Left colon (tissue), 2 donors: ENCODE results near the gene TXNRD3. TPM values are rescaled to one million over a fixed set of nuclear protein-coding genes. Genes with fewer than 3 reads are reported as not detected.
A peak's percentile ranks its signal among the peaks of the same experiment; 100 is the strongest.

Experiments
- ATAC-seq: fragments of 200-7000 bp; cut with Tn5 transposase; one replicate; pipeline ENCODE4 v1.9.1; 2020; ENCODE audit warnings: mild to moderate bottlenecking, moderate library complexity
- DNase-seq, 2 donors: peaks; one replicate each; pipeline ENCODE4 v3.0.0-alpha.2; 2020
- intact Hi-C, 2 donors: fragments of 100-400 bp; cut with DNase I in 1 of 2; cut with micrococcal nuclease in 1 of 2; formaldehyde crosslinking; loops; one replicate each; pipeline versions ENCODE4 v1.11.2 to v1.14.0; 2022; cut with DNase I, micrococcal nuclease
- long read RNA-seq: library from polyadenylated mRNA; unstranded; transcript quantifications from one replicate; pipeline ENCODE4 v2.0.0, GENCODE V29; 2021
- total RNA-seq, 2 donors: library from RNA; stranded (reverse); fragmentation: NEBNext Ultra II Directional; extraction: Animal tissue kit (Norgen Biotek cat#: 25700); gene quantifications; one replicate each; pipeline ENCODE4 v1.2.1, GENCODE V29; 2021
- donor health status: DM: no; HTN: no; CAD: no.
- donor health status: DM: yes; HTN: yes; CAD: no.

The TXNRD3 gene
- 1 to 10 TPM; 4.8 to 5.0 TPM for total RNA-seq
- long read RNA-seq, partial matches to known transcripts, result 0 of 5 reads
- long read RNA-seq, other reads (novel, unspliced or antisense), result 3 of 5 reads

DNA sequence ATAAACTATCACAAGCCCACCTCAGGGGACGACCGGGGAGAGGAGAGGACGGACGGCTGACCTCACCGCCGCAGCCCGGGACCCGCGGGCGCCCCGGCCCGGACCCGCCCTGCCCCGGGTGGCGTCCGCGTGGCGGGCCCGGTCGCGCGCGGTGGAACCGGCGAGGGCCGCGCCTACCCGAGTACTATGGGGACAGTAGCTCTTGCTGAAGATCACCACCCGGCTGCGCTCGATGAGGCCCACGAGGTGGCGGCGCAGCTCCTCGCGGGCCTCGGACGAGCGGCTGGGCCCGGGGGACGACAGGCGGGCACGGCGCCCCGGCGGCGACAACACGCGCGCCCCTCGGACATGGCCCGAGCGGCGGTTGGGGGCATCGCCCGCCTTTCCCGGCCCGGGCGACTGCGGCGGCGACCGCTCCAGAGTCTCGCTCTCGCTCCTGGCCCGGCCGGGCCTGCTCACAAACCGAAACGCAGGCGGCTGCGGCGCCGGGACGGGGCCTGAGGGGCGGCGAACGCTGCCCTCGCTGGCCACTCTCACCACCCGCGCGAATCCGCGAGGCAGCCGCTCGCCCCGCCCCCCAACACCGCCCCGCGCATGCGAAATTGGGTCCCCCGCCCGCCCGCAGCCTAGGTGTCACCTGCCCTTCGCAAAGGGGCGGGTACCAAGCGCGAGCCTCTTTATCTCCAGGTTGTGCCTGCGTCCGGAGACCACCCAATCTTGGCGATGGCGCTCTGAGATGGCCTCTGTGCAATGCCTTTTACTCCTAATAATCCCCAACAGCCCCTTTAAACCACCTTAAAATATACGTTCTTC, at the start of gene TXNRD3:
TSS of gene TXNRD3 (minus strand) at position 554 of the 813 bp plus-strand sequence.
- intact Hi-C loops, result no loop called here
- ATAC-seq (peak; percentile 97), DNase-seq (peak; percentile 82 to 91)

DNA sequence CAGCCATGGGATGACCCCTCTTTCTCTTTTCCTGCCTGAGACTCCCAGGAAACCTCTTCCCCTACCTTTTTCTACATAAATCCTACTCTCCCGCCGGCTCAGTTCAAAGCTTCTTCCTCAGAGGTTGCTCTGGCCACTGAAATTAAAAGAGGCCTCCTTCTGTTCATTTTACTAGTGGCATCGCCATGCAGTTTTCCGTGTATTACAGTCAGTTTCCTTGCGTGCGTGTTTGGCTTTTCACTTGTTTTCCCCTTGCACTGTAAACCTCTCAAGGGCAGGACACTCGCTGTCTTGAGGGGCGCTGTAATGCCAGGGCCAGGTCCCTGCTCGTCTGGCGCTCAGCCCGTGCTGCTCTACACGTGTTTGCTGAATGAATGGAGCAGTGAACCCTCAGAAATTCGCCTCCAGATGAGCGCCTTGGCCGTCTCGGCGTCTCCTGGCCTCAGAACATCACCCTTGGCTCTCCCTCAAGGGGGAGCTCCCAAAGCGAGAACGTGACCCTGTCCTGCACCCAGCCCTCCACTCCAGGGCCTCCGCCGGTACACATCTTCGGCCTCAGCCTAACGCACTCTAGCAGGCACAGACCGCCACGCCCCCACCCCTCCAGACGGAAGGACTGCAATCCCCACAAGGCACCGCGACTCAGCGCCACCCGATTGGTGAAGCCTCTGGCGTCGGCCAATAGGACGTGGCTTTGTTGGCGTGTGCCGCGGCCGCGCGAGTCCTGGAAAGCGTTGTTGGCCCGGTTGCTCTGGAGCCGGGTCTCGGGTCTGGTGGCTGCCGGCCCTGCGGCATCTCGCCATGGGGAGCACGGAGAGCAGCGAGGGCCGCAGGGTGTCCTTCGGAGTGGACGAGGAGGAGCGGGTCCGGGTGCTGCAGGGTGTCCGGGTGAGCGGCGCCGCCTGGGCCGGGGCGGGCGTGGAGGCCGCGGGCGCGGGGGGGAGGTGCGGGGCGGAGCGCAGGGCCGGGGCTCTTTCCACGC, 48.9 kb upstream of the TXNRD3 start, which contains the start of gene CHCHD6:
TSS of gene CHCHD6 (plus strand) at position 729 of the 982 bp plus-strand sequence. CDS start at position 802, 73 bp downstream.
- ATAC-seq (peak; percentile 98), DNase-seq (peak; percentile 92 to 97)
- intact Hi-C loops, result no loop called here

DNA sequence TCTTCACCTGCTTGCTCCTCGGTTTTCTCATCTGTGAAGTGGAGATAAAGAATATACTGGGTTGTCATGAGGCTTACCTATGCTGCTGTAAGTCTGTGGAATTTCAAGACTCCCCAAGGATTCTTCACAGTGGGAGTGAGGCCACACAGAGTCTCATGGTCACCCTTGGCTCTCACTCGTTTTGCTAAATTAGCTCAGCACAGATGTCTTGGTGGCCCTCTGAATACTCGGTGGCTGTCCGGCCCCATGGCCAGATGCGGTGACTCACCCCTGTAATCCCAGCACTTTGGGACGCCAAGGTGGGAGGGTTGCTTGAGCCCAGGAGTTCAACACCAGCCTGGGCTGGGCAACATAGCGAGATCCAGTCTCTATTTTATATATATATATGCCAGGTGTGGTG, 44.1 kb upstream of the TXNRD3 start:
- ATAC-seq (no peak), DNase-seq (no peak)

DNA sequence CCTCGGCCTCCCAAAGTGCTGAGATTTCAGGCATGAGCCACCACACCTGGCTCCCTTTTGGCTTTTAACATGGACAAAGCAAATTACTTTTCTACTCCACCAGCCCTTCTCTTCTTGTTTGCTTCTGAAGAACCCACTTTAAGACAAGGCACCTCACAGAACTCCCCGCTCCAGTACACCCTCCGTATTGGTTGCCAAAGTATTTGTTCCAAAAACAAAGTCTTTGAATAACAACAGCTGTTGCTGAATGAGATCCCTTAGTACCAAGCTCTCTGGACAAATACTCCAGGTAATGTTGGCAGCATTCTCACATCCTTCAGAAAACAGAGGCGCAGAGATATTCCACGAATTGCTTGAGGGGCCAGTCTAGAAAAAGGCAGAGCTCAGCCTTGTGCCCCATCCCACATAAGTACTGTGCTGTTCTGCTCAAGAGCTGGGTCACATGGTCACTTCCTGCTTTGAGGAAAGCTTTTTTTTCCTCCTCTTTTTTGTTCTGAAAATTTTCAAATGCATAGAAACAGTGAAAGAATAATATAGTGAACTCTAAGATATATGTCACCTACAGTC, 41.9 kb upstream of the TXNRD3 start:
- ATAC-seq, result no peak
- intact Hi-C loops, result no loop called here

More for the DNA sequence above, 44.1 kb upstream of the TXNRD3 start:
- intact Hi-C loops, result no loop called here

DNA sequence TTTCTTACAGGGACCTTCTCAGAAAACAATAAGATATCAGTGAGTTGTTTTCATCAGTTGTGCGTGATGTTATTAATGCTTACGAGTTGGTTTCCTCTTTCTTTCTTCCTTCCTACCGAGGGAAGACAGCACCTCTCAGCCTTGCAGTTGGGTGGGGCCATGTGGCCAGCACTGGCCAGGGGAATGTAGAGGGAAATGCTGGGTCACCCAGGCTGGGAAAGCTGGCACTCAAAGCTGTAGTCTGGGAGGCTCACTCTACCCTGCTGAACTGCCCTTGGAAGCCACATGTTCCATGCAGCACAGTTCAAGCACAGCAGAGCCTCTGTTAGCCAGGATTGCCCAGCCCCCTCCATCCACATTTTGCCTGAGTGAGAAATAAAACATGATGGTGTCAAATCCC, 39.0 kb upstream of the TXNRD3 start:
- intact Hi-C loops, result no loop called here
- DNase-seq (no peak), ATAC-seq (no peak)

More for the DNA sequence above, 41.9 kb upstream of the TXNRD3 start:
- DNase-seq, result no peak

DNA sequence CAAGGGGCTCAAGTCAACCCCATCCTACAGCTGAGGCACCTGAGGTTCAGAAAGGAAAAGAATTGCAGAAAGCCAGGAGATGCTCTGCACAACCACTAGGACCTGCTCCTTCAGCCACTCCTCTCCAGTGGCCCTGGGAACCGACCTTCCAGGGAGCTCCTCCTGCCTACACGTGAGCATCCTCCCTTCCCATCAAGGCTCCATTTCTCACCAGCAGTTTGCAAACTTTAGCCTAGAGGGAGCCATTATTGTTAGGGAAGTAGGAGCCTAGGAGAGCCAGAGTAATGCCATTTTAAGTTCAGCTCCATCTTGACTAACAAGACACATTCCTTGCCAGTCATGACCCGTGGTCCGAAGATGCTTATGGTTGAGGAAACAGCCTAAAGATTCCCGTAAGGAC, 37.9 kb upstream of the TXNRD3 start:
- ATAC-seq (no peak), DNase-seq (no peak)
- intact Hi-C loops, result no loop called here

DNA sequence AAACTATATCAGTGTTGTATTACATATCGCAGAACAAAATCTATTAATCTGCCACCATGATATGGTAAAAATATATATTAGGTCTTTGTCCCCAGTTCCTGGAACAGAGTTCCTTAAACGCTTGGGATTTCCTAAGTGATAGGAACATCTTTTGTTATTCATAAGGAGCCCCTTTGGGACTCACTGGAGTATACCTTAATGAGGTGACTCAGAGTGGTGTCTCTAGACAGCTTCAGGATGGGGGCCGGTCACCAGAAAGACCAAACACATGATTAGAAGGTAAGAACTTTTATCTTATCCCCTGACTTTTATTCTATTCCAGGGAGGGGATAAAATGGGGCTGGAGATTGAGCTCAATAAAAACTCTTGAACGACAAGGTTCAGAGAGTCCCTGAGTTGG, 36.8 kb upstream of the TXNRD3 start:
- intact Hi-C loops, result no loop called here
- DNase-seq (no peak), ATAC-seq (no peak)

DNA sequence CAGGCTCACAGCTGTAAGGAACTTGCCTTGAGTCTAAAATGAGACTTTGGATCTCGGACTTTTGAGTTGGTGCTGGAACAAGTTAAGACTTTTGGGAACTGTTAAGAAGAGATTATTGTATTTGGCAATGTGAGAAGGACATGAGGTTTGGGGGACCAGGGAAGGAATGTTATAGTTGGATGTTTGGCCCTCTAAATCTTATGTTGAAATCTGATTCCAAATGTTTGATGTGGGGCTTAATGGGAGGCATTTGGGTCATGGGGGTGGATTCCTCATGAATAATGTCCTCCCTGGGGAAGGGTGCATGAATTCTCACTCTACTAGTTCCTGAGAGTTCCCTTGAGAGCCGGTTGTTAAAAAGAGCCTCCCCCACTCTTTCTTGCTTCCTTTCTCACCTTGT, 30.6 kb upstream of the TXNRD3 start:
- intact Hi-C loops, result no loop called here
- ATAC-seq (no peak), DNase-seq (no peak)

DNA sequence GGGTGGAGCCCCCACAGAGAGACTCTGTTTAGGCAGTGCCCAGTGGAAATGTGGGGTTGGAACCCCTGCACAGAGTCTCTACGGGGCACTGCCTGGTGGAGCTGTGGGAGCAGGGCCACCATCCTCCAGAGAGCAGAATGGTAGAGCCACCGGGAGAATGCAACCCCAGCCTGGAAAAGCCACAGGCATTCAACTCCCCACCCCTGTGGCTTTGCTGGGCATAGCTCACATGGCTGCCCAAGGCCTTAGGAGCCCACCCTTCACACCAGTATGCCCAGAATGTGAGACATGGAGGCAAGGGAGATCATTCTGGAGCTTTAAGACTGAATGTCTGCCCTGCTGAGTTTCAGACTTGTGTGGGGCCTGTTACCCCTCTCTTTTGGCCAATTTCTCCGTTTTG, 30.1 kb upstream of the TXNRD3 start:
- DNase-seq, result no peak
- ATAC-seq, result no peak
- intact Hi-C loops, result no loop called here

DNA sequence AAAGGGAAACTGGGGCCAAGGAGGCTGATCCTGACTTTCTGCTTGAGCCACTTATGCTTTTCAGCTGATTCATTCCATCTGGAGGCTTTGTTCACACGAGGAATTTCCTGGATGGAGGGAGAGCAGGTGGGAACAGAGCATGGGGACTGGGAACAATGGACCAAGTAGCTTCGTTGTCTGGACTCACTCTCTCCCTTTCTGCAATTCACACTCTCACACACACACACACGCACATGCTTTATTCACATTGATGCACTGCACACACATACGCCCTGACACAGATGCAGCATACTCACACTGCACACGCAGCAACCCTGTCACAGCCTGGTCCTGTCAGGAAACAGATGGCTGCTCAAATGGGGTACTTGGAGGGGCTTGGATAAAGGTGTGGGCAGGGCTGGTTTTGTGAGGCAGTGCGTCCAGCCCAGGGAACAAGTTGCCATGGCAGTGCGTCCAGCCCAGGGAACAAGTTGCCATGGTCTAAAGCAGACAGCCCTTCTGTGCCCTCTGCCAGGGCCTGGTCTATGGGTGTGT, 29.4 kb upstream of the TXNRD3 start:
- intact Hi-C loops, result no loop called here
- no peak for ATAC-seq
- DNase-seq, result no peak

DNA sequence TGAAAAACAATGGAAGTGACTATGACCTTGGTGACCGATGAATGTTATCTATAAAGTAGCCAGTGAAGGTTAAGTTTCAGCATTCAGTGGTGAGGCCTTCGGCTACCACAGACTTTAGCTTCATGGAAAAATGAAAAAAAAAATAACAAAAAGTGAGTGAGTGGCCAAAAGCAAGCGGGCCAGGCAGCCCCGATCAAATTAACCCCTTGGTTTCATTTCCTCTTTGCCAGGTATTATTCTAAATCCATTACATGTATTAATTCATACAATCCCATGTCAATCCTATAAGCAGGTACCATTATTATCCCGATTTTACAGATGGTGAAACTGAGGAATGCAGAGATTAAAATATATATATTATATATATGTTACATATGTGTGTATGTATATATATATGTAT, 28.1 kb upstream of the TXNRD3 start:
- ATAC-seq (no peak), DNase-seq (no peak)
- intact Hi-C loops, result no loop called here

DNA sequence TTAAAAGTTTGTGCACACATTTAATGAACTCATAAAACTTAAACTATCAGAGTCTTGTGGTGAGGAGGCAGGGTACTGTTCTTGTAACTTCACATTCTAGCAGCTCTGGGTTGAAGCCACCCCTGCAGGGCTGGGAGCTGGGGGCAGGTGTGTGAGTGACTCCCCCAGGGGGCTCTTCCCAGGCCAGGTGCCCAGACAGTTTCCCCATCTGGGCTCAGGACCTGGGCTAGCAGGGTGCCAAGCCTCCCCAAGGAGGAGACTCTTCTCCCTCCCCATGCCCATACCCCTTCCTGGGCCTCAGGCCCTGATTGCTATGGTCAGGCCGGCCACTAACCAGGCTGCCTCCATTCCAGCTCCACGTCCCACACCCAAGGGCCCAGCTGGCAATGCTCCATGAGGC, 27.1 kb upstream of the TXNRD3 start:
- DNase-seq (no peak), ATAC-seq (no peak)
- intact Hi-C loops, result no loop called here

DNA sequence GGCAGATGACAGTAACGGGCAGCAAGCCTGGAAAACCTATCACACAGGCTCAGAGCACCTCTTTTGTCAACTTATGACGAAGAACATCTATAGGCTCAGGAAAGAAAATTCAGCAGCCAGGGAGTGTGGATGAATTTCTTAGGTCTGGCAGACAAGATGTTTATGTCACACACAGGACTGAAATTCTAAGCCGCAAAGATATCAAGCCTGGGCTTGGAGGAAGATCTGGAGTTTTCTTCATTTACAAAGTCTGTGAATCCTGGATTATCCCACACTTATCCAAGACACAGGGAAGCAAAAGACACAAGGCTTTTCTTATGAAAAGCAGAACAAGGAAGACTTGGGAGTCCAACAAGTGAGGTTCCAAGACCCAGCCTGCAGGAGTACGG, 25.7 kb upstream of the TXNRD3 start:
- no peak for ATAC-seq
- DNase-seq, result no peak
- intact Hi-C loops, result no loop called here

DNA sequence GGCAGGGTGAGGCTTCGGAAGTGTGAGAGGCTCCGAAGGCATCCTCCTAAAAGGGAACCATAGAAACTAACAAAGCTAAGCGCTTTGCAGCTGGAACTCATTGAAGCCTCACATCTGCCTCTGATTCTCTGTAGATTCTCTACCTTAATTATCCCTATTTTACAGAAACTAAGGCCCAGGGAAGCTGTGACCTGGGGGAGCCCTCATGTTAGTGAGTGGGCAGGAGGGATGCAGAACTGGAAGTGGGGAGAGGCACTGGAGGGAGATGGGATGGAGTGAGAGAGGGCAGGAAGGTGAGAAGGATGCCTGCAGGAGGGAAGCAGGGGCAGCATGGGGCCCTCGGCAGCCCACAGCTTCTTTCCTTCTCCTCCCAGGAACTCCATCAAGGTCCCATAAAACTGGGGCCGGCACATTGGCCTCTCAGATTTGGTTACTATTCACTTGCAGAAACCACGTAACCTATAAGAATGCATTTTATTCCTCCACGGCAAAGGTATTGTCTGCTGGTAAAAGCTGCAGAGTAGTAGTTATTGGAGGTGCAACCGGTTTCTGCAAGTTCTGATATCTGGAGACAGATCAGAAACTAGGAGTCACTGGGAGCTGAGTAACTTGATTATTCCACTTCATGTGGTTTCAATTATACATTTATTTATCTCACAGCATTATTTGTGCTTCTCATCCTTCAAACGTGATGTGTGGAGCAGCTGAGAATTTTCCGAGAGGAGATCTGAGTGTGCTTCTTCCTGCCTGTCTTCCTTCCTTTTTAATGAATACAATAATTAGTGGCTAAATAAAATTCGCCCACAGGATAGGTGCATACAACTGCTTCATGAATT, 25.1 kb upstream of the TXNRD3 start:
- DNase-seq (no peak), ATAC-seq (no peak)
- intact Hi-C loops, result loop anchor here in 1 of 2 donors (5.0 kb wide), 1 partner anchor 867 kb away; no protein-coding TSS in a partner anchor

DNA sequence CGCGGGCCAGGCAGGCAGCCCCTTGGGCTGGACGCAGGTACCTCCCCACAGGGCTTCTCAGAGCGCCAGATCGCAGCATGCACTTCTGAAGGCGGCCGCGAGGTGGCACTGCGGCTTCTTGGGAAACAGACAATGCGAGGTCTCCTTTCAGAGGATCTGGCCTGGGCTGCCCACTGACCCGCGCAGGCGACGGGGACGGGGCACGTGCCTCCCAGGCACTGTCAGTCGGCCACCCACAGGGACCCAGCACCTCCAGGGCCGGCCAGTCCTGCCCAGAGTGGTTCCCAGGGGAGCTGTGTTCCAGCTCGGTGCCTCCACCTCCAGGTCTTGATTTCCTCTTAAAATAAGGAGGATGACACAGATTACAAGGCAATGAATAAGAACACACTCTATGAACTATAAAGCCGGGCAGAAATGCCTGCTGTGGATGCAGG, 24.4 kb upstream of the TXNRD3 start:
- intact Hi-C loops, result loop anchor here in 1 of 2 donors (5.0 kb wide), 1 partner anchor 868 kb away; no protein-coding TSS in a partner anchor
- ATAC-seq, result peak; percentile 92
- peak; percentile 60 to 83 for DNase-seq

DNA sequence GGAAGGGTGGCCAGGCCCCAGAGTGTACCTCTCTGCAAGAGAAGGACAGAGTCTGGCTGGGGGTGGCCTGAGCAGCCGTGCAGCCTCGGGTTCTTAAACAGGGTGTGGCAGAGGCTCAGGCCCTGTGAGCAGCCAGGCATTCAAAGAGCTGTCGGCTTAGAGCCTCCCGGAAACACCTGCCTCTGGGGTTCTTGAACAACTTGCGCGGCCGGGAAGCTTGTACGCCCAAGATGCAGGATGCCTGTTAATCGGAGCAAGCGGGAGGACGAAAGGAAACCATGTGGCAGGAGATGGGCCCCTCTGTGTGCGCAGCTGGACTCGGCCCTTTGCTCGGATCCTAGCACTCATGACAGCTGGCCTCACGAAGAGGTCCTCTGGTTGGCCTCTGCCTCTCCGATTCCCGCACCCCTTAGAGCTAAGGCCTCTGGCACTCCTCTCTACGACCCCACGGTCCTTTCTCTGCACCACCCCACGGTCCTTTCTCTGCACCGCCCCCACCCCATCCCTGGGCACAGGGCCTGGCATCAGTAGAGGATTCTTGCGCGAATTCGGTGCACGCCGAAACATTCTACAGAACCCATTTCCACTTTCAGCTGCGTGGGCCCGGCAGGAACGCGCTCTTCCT, 23.9 kb upstream of the TXNRD3 start:
- DNase-seq, result peak in 1 of 2 donors; percentile 29
- intact Hi-C loops, result loop anchor here in 1 of 2 donors (5.0 kb wide), 1 partner anchor 868 kb away; no protein-coding TSS in a partner anchor
- peak; percentile 90 for ATAC-seq

DNA sequence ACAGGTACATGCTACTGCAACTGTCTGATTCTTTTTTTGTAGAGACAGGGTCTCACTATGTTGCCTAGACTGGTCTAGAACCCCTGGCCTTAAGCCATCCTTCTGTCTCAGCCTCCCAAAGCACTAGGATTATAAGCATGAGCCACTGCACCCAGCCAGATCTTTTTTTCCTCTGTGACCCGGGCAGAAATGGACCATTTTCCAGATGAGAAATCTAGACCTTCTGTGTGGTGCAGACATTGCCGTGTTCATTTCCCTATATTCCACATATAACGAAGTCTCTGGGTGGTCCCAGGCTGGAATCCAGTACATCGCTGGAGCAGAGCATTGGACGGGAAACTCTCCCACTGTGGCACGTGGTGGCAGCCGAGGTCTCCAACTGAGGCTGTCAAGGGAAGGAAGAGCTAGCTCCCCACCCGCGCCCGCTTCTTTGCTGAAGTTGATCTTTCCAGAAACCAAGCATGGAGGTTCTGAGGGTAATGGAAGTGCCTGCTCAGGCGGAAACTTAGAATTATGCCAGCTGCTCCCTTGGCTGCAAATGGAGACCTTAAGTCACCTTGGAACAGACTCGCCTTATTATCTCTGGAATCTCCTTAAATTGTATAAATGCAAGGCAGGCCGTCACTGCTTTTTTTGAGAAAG, 23.1 kb upstream of the TXNRD3 start:
- no peak for DNase-seq
- ATAC-seq, result no peak
- intact Hi-C loops, result loop anchor here in 1 of 2 donors (5.0 kb wide), 1 partner anchor 869 kb away; no protein-coding TSS in a partner anchor
